SU-DHL-6 (cell line): ENCODE measurements around the gene PCAT6.

Source experiments
- CTCF ChIP-seq: fragments of 200-600 bp; sonication (generic); IDR thresholded peaks from one replicate; pipeline ENCODE4 v1.5.1; 2017; ENCODE audit warnings: antibody characterized with exemption, mild to moderate bottlenecking, low read length, moderate library complexity; ENCODE audit not compliant: insufficient read depth, poor library complexity, severe bottlenecking
- EZH2phosphoT487 ChIP-seq: fragments of 200-600 bp; sonication (generic), shearing (Covaris generic); conservative IDR thresholded peaks from 2 replicates; pipeline ENCODE4 v1.6.1; 2018; ENCODE audit warnings: mild to moderate bottlenecking, antibody characterized with exemption, low read length, moderate library complexity, mixed read lengths

- TF ChIP-seq CTCF (no peak), EZH2phosphoT487 (no peak)
These were observed 3.3 kb upstream of the PCAT6 start for GRCh38 chr1:202807451-202807925.
